Esophagus squamous epithelium (tissue), 4 donors: ENCODE data around the gene TTC24.

Experiments
- POLR2A ChIP-seq, 4 donors: fragments of 450-650 bp; IDR thresholded peaks; one replicate each; pipeline ENCODE4 v1.6.1; 2017; ENCODE audit warnings: antibody characterized with exemption in 4 of 4, mild to moderate bottlenecking in 4 of 4, moderate library complexity in 3 of 4
- TF ChIP-seq, protein P1 (sequence below), 6 experiments: fragments of 450-650 bp in 4 of 6; fragments of 200-600 bp in 2 of 6; sonication (generic) in 2 of 6; IDR thresholded peaks; one replicate each; pipeline ENCODE4 v1.5.1; 2016 to 2019; ENCODE audit warnings: antibody characterized with exemption in 6 of 6, mild to moderate bottlenecking in 4 of 6, moderate library complexity in 4 of 6

DNA sequence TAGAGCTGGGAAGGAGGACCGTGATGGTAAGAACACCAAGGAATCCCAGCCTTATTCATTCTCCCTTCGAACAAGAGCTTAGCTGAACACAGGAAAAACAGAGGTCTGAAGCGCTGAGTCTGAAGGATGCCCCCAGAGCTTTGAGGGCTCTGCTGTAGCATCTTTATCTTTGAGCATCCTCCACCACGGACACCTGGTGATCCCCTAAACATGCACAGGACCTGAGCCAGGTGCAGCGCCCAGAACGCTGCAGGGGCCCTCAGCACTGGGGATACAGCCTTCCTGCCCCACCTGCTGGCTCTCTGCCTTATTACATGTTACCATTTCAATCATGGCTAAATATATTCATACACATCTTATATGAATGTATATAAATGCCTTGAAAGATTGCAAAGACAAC lies 29.5 kb downstream of the TTC24 start:
- TF ChIP-seq, protein P1, sequence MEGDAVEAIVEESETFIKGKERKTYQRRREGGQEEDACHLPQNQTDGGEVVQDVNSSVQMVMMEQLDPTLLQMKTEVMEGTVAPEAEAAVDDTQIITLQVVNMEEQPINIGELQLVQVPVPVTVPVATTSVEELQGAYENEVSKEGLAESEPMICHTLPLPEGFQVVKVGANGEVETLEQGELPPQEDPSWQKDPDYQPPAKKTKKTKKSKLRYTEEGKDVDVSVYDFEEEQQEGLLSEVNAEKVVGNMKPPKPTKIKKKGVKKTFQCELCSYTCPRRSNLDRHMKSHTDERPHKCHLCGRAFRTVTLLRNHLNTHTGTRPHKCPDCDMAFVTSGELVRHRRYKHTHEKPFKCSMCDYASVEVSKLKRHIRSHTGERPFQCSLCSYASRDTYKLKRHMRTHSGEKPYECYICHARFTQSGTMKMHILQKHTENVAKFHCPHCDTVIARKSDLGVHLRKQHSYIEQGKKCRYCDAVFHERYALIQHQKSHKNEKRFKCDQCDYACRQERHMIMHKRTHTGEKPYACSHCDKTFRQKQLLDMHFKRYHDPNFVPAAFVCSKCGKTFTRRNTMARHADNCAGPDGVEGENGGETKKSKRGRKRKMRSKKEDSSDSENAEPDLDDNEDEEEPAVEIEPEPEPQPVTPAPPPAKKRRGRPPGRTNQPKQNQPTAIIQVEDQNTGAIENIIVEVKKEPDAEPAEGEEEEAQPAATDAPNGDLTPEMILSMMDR (IDR thresholded peaks at IDR 0.05): peak in 5 of 6 experiments; percentile 46 to 72 (median 53)
- TF ChIP-seq POLR2A (IDR thresholded peaks at IDR 0.05): no peak
